HG03442 (cell line): ENCODE data around the gene AP1S3.
A peak's percentile ranks its signal among the peaks of the same experiment; 100 is the strongest.
"Not testable (repeated sequence)": the region's sequence is repeated elsewhere in the genome, so short reads cannot be mapped to it uniquely, and the experiment has no call there.

Experiments used
- ATAC-seq: cut with Tn5 transposase; IDR thresholded peaks from one replicate; pipeline ENCODE4 v1.9.1; 2021; ENCODE audit warnings: mild to moderate bottlenecking, moderate library complexity; ENCODE audit not compliant: unreplicated experiment

AP1S3 gene

DNA sequence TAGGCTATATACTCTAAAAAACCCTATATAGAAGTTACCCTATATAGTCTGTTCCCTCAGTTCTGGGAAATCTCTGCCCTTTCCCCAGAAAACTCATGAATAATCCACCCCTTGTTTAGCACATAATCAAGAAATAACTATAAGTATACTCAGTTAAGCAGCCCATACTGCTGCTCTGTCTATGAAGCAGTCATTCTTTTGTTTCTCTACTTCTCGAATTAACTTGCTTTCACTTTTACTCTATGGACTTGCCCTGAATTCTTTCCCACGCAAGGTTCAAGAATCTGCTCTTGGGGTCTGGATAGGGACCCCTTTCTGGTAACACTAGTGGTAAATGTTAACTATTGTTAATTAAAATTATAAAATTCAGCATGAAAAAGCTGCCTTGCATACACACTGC is 17.4 kb upstream of the AP1S3 start:
- ATAC-seq, result peak; percentile 67

- no peak for ATAC-seq
Measured at GRCh38 chr2:223853425-223853837, 16.0 kb upstream of the AP1S3 start.

DNA sequence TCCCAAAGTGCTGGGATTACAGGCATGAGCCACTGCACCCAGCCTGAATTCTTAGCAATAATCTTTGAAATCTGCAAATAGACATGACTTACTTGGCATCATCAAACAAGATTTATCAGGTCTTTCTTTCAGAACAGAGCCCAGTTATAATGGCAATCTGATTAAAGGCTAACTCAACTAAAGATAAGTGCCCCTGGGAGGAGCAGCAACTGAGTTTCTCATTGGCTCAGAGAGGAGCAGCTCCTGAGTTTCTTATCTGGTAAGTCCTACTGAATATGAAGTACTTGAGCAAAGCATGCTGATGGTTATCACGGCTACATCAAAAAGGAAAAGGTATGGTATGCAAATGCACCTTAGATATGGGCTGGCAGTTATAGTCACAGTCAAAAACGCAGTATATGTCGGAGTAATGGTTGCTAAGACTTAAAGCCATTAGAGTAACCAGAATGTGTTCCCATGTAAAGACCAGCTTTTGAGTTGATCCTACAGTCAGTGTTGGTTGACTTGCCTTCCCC is 15.0 kb upstream of the AP1S3 start:
- ATAC-seq, result no peak

- no peak for ATAC-seq
Measured at GRCh38 chr2:223847410-223847809, 10.0 kb upstream of the AP1S3 start.

- ATAC-seq, result no peak
Measured at GRCh38 chr2:223846515-223846914, 9.1 kb upstream of the AP1S3 start.

DNA sequence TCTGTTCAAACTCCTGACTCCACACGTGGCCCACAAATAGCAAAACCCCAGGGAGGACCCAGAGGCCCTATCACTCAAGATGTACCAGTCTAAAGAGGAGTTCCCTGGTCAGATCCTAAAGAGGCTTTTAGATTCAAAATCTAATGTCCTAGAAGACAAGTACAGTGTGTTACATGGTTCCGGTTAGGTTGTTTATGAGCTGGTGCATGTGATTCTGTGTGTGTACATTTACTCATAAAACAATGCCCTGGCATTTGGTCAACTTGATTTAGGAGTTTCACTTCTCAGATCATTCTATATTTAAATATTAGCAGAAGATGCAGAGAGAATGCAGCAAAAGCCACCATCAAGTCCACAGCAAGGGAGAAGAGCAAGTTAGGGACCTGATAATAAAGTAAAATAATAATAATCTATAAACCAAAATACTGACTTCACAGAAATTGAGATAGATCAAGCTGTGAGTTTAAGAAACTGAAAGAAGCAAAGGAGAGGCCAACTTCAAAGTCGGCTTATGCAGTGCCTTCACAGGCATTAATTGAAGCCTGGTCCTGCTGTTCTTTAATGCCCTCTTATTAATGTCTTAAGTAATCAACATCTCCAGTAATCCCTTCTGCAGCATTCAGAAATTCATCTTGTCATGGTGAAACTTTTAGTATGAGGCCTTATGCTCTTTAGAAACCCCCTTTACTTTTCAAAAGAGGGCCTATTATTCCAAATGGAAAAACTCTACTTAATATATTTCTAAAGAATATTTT is 4.2 kb upstream of the AP1S3 start:
- peak; percentile 27 for ATAC-seq

- ATAC-seq, result peak; percentile 60
Measured at GRCh38 chr2:223835701-223836532, 1.5 kb downstream of the AP1S3 start.

- no peak for ATAC-seq
Measured at GRCh38 chr2:223834431-223834830, 3.0 kb downstream of the AP1S3 start.

DNA sequence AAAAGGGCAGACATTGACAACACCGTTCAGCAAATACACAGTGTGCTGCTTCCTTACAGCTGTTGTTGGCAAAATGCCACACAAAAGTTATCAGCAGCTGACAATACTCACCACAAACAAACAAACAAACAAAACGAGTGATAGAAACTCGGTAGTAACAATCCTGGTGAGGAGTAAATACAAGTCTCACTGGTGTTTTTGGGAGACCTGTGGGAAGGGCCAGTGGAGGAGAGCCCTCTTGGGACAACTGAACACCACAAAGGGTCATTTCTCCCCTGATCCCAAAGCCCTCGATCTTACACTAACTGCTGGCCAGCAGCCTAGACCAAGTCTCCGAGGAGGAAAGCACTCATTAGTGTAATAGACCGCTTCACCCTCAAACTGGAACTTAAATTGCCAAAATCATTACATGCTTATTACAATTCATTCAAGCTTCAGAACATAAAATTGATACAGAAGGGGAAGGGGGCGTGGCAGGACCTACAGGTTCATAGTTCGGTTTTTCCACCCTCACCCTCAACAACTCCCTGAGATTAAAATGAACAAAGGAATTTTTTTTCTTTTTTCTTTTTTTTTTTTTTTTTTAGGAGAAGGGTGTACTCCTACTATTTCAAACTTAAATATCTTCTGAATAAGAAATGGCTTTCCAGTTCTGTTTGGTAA is 5.0 kb downstream of the AP1S3 start:
- ATAC-seq, result no peak

DNA sequence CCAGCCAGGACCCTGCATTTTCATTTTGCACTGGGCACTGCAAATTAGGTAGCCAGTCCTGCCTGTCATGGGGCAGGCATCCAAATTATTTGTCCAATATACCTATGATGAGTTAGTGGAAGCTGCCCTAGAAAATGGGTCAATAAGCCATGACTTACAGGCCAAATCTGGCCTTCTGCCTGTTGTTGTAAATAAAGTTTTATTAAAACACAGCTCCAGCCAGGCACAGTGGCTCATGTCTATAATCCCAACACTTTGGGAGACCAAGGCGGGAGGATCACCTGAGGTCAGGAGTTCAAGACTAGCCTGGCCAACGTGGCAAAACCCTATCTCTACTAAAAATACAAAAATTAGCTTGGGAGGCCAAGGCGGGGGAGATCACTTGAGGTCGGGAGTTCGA is 8.3 kb downstream of the AP1S3 start:
- ATAC-seq, result no peak

GRCh38 chr2:223828314-223828713 is 9.1 kb downstream of the AP1S3 start:
- no peak for ATAC-seq

DNA sequence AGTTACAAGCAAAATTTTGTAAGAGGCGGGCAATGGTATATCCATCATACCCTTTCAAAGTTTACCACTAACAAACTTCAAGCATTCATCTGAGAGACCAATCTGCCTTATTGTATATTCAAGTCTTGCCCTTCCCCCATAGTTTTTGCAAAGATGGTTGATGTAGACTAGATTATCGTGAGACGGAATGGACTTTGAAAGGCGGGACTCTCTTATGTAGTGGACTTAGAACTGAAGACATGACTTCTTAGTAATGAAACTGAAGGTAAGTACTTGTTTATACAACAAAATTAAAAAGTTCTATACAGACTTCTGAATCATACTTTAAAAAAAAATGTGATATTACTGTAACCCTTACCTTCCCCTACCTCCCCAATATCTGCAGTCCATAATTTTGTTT is 10.4 kb downstream of the AP1S3 start:
- ATAC-seq, result no peak

GRCh38 chr2:223824301-223824700 is 13.1 kb downstream of the AP1S3 start:
- no peak for ATAC-seq

- peak; percentile 60 for ATAC-seq
Measured at GRCh38 chr2:223822818-223823217, 14.6 kb downstream of the AP1S3 start.

GRCh38 chr2:223820549-223820948 is 16.8 kb downstream of the AP1S3 start:
- ATAC-seq, result no peak

DNA sequence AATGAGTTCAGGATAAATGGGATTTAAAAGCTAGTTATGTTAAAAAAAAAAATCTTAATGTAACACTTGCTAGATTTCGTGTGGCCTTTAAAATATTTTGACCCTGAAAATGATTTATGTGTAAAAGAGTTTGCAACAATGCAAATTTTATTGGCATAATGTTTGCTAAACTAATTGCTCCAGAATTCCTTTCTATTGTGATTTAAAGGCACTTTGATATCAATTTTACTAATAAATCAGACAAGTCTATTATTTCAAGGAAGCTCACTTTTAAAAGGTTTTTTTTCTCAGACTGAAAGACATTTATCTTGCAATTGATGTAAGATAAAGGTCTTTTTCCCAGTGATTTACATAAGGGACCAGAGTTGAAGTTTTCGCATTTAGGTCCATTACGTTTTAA is 17.5 kb downstream of the AP1S3 start:
- ATAC-seq, result no peak

DNA sequence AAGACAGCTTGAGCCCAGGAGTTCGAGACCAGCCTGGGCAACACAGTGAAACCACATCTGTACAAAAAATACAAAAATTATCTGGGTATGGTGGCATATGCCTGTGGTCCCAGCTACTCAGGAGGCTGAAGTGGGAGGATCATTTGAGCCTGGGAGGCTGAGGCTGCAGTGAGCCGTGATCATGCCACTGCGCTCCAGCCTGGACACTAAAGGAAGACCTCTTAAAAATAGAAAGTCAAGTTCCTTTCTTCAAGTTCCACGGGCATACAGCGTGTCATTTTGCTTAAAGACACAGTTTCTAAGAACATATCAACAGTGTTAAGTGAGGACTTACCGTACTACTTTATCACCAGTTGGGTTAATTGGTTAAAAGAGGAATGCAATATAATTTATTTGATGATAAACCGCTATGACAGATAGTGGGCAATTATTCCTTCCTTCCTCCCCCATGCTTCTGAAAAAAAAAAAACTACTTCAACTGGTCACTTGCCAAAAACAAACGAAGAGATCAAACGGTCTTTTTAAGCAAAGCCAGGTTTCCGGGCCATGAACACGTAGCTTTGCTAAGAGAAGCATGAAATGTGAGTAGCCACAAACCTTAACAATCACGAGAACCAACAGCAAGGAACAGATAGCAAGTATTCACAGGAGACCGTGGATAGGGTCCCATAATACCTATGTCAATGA is 21.4 kb downstream of the AP1S3 start:
- no peak for ATAC-seq

GRCh38 chr2:223815186-223815883 is 22.0 kb downstream of the AP1S3 start:
- no peak for ATAC-seq

DNA sequence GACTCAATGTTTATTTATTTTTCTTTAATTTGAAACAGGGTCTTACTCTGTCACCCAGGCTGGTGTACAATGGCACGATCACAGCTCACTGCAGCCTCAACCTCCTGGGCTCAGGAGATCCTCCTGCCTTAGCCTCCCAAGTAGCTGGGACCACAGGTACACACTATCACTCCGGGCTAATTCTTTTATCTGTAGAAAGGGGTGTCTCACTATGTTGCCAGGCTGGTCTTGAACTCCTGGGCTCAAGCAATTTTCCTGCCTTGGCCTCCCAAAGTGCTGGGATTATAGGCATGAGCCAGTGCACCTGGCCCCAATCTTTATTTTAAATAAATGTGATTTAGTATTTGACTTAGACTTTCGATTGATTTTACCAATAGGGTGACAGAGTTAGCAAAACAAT is 22.6 kb downstream of the AP1S3 start:
- ATAC-seq, result not testable (repeated sequence)

DNA sequence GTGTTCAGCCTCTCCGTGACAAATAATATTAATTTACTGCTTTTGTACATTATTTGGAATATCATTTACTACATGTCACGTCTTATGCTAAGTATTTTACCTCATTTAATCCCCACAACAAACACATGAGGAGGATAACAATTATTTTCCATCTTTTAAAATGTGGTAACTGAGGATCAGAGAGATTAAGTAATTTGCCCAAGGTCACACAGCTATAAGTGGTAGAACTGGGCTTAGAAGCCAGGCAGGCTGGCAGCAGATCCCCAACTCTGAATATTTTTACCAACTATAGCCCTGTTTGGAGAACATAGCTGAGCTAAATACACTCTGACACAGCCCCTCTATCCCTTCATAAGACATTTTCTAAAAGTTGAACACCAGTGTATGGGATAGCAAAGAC is 24.1 kb downstream of the AP1S3 start:
- no peak for ATAC-seq
